ENCODE results near the gene RELCH. TPM values are rescaled to one million over a fixed set of nuclear protein-coding genes. Genes with fewer than 3 reads are reported as not detected.

RELCH gene
- total RNA-seq, 4 donors from 2014 or later = 37.0 to 117 (median 68.7) TPM

GRCh38 chr18:62285281-62285680, 98.2 kb downstream of the RELCH start:
- H3K27ac ChIP-seq = no peak overlapping the region
- peaks cover 0 to 28% (median 0%) of the 10 kb centered on the region in 4 donors for H3K36me3 ChIP-seq
- no peaks in the 10 kb centered on the region for H3K27me3 ChIP-seq
- in situ Hi-C loops (cut with MboI; ENCODE audit: low pct_ligation_motif_present in 1 of 4, low pct_unique_long_range_greater_than_20kb in 1 of 4, low sequenced_read_pairs in 3 of 4) = no loop called here
- H3K4me3 ChIP-seq = no peak overlapping the region
- 89 to 93% methylated on average over 4 to 6 of the region's 6 CpGs for WGBS, 2 donors (ENCODE audit: low coverage in 1 of 2)
- intact Hi-C loops (cut with DNase I; ENCODE audit: low total_unique reads) = no loop called here
- peaks cover 0 to 56% (median 26%) of the 10 kb centered on the region in 4 donors for H3K4me1 ChIP-seq
- DNase-seq = no peak
- H3K9me3 ChIP-seq = no peaks in the 10 kb centered on the region
- TF ChIP-seq POLR2A (IDR thresholded peaks at IDR 0.05) (no peak), CTCF (IDR thresholded peaks at IDR 0.05) (no peak), EP300 (IDR thresholded peaks at IDR 0.05; ENCODE audit: low read depth) (no peak), POLR2AphosphoS5 (IDR thresholded peaks at IDR 0.05) (no peak)

GRCh38 chr18:62287781-62288664, 101.0 kb downstream of the RELCH start:
- in situ Hi-C loops (cut with MboI; ENCODE audit: low pct_ligation_motif_present in 1 of 4, low pct_unique_long_range_greater_than_20kb in 1 of 4, low sequenced_read_pairs in 3 of 4) (no loop called here), intact Hi-C loops (cut with DNase I; ENCODE audit: low total_unique reads) (no loop called here)
- WGBS, 2 donors (ENCODE audit: low coverage in 1 of 2) = 31 to 37% methylated on average over 2 of the region's 2 CpGs
- peak overlapping the region; percentile 49 to 66 (median 52) for H3K27ac ChIP-seq
- DNase-seq = no peak
- H3K27me3 ChIP-seq = no peaks in the 10 kb centered on the region
- peaks cover 0 to 26% (median 5%) of the 10 kb centered on the region in 4 donors for H3K36me3 ChIP-seq
- H3K4me1 ChIP-seq = peaks cover 0 to 46% (median 26%) of the 10 kb centered on the region in 4 donors
- H3K9me3 ChIP-seq = no peaks in the 10 kb centered on the region
- H3K4me3 ChIP-seq = no peak overlapping the region
- TF ChIP-seq POLR2AphosphoS5 (IDR thresholded peaks at IDR 0.05) = no peak
- no peak for TF ChIP-seq EP300 (IDR thresholded peaks at IDR 0.05; ENCODE audit: low read depth)
- no peak for TF ChIP-seq POLR2A (IDR thresholded peaks at IDR 0.05)
- no peak for TF ChIP-seq CTCF (IDR thresholded peaks at IDR 0.05)

GRCh38 chr18:62288665-62289008, 101.6 kb downstream of the RELCH start:
- TF ChIP-seq CTCF (IDR thresholded peaks at IDR 0.05) (no peak), POLR2A (IDR thresholded peaks at IDR 0.05) (no peak), POLR2AphosphoS5 (IDR thresholded peaks at IDR 0.05) (no peak), EP300 (IDR thresholded peaks at IDR 0.05; ENCODE audit: low read depth) (no peak)
- H3K4me3 ChIP-seq = no peak overlapping the region
- H3K27ac ChIP-seq = peak overlapping the region; percentile 49 to 66 (median 52)
- no peaks in the 10 kb centered on the region for H3K27me3 ChIP-seq
- in situ Hi-C loops (cut with MboI; ENCODE audit: low pct_ligation_motif_present in 1 of 4, low pct_unique_long_range_greater_than_20kb in 1 of 4, low sequenced_read_pairs in 3 of 4) (no loop called here), intact Hi-C loops (cut with DNase I; ENCODE audit: low total_unique reads) (no loop called here)
- whole genome bisulfite sequencing, 2 donors (ENCODE audit: low coverage in 1 of 2) = 48 to 76% methylated on average over 2 of the region's 2 CpGs
- peaks cover 0 to 26% (median 5%) of the 10 kb centered on the region in 4 donors for H3K36me3 ChIP-seq
- DNase-seq = no peak
- no peaks in the 10 kb centered on the region for H3K9me3 ChIP-seq
- H3K4me1 ChIP-seq = peaks cover 0 to 46% (median 26%) of the 10 kb centered on the region in 4 donors

- peak overlapping the region; percentile 49 to 66 (median 52) for H3K27ac ChIP-seq
Observed at GRCh38 chr18:62289047-62289446, 102.0 kb downstream of the RELCH start.

More at GRCh38 chr18:62289047-62289446, 102.0 kb downstream of the RELCH start:
- Histone ChIP-seq H3K4me3 (no peak overlapping the region), H3K27me3 (no peaks in the 10 kb centered on the region), H3K9me3 (no peaks in the 10 kb centered on the region), H3K36me3 (peaks cover 0 to 26% (median 5%) of the 10 kb centered on the region in 4 donors), H3K4me1 (peaks cover 0 to 46% (median 26%) of the 10 kb centered on the region in 4 donors)
- no peak for TF ChIP-seq POLR2AphosphoS5 (IDR thresholded peaks at IDR 0.05)
- TF ChIP-seq EP300 (IDR thresholded peaks at IDR 0.05; ENCODE audit: low read depth) = no peak
- no peak for TF ChIP-seq CTCF (IDR thresholded peaks at IDR 0.05)
- WGBS, 2 donors (ENCODE audit: low coverage in 1 of 2) = 58 to 71% methylated on average over 2 of the region's 2 CpGs
- DNase-seq = no peak
- in situ Hi-C loops (cut with MboI; ENCODE audit: low pct_ligation_motif_present in 1 of 4, low pct_unique_long_range_greater_than_20kb in 1 of 4, low sequenced_read_pairs in 3 of 4) (no loop called here), intact Hi-C loops (cut with DNase I; ENCODE audit: low total_unique reads) (no loop called here)
